K562 (cell line): ENCODE results near the gene GLYAT. TPM values are rescaled to one million over a fixed set of nuclear protein-coding genes. Genes with fewer than 3 reads are reported as not detected.

ENCODE experiments used
- CBFA2T3 ChIP-seq: fragments of 450-650 bp; IDR thresholded peaks from 2 replicates; pipeline ENCODE4 v1.6.1; 2017
- GATAD2A ChIP-seq: fragments of 450-650 bp; IDR thresholded peaks from 2 replicates; pipeline ENCODE4 v1.6.1; 2017
- HMGN3 ChIP-seq: IDR thresholded peaks from 2 replicates; pipeline ENCODE4 v1.6.1; 2011; ENCODE audit warnings: borderline replicate concordance, low read depth, mild to moderate bottlenecking, mixed read lengths, low read length; ENCODE audit not compliant: insufficient read length; ENCODE audit errors: extremely low read depth
- KHSRP ChIP-seq: fragments of 450-650 bp; IDR thresholded peaks from 2 replicates; pipeline ENCODE4 v1.6.1; 2017
- PPARD ChIP-seq: fragments of 250-450 bp; sonication (Bioruptor Pico); IDR thresholded peaks from 2 replicates; pipeline ENCODE4 v1.8.0; 2022; ENCODE audit warnings: inconsistent platforms, mild to moderate bottlenecking, moderate library complexity
- RBFOX2 ChIP-seq: fragments of 200-400 bp; formaldehyde crosslinking; IDR thresholded peaks from 2 replicates; pipeline ENCODE4 v1.6.1; 2017; ENCODE audit warnings: low read depth, mild to moderate bottlenecking, low read length, moderate library complexity
- RFX1 ChIP-seq: fragments of 450-650 bp; IDR thresholded peaks from 2 replicates; pipeline ENCODE4 v1.6.1; 2016; ENCODE audit warnings: mild to moderate bottlenecking, moderate library complexity
- SRSF1 ChIP-seq: fragments of 200-400 bp; formaldehyde crosslinking; IDR thresholded peaks from 2 replicates; pipeline ENCODE4 v1.6.1; 2017; ENCODE audit warnings: mild to moderate bottlenecking, low read depth, low read length, moderate library complexity
- TBP ChIP-seq: optimal IDR thresholded peaks from 2 replicates; pipeline ENCODE3; 2011; ENCODE audit warnings: low read depth, low read length, improper control_type of control experiment
- ZNF12 ChIP-seq: sonication (generic); formaldehyde crosslinking; IDR thresholded peaks from 2 replicates; pipeline ENCODE4 v1.4.0; 2020; ENCODE audit warnings: mild to moderate bottlenecking, missing genetic modification reagents
- ZNF282 ChIP-seq: sonication (generic); formaldehyde crosslinking; IDR thresholded peaks from 2 replicates; pipeline ENCODE4 v1.8.1; 2023; ENCODE audit warnings: missing genetic modification reagents
- ZNF507 ChIP-seq: conservative IDR thresholded peaks from 2 replicates; pipeline ENCODE4 v1.6.1; 2017; ENCODE audit warnings: missing genetic modification characterization, missing compliant biosample characterization
- ZNF584 ChIP-seq: fragments of 200-800 bp; sonication (Bioruptor generic); IDR thresholded peaks from 2 replicates; pipeline ENCODE4 v1.6.1; 2016; ENCODE audit warnings: low read depth, mild to moderate bottlenecking, missing genetic modification characterization, missing compliant biosample characterization
- ZNF76 ChIP-seq: fragments of 250-450 bp; sonication (Bioruptor Pico); IDR thresholded peaks from 2 replicates; pipeline ENCODE4 v1.4.0; 2020; ENCODE audit warnings: mild to moderate bottlenecking, moderate library complexity, borderline replicate concordance
- ZSCAN32 ChIP-seq: fragments of 450-650 bp; formaldehyde crosslinking; IDR thresholded peaks from 2 replicates; pipeline ENCODE4 v1.4.0; 2020; ENCODE audit warnings: mild to moderate bottlenecking, moderate library complexity
- polyA plus RNA-seq, 8 experiments: library from polyadenylated mRNA; depleted of rRNA in 4 of 8; stranded (reverse) in 5 of 8; unstranded in 3 of 8; fragments of >200 nt; fragmentation: Nextera tagmentation in 2 of 8; fragmentation: Illumina TruSeq in 1 of 8; extraction: Ambion mirVana in 2 of 8; extraction: Trizol in 1 of 8; gene quantifications; 2 replicates each; pipeline versions ENCODE4 v1.2.1 to v1.2.3, GENCODE V29; 2011 to 2014; ENCODE audit warnings: inconsistent platforms in 1 of 8, missing spikeins in 1 of 8
- total RNA-seq, 7 experiments: library from RNA; depleted of rRNA in 6 of 7; stranded (reverse); fragments of >200 nt in 6 of 7; fragmentation: Illumina TruSeq in 2 of 7; extraction: Trizol in 2 of 7; gene quantifications; 2 replicates each; pipeline versions ENCODE4 v1.2.1 to v1.2.3, GENCODE V29; 2011 to 2021; ENCODE audit warnings: low replicate concordance in 1 of 7
- TF ChIP-seq, protein P1 (sequence below): fragments of 450-650 bp; IDR thresholded peaks from 2 replicates; pipeline ENCODE4 v1.6.1; 2016; ENCODE audit warnings: mild to moderate bottlenecking
- TF ChIP-seq, protein P2 (sequence below): sonication (generic); formaldehyde crosslinking; IDR thresholded peaks from 2 replicates; pipeline ENCODE4 v1.5.0; 2020; ENCODE audit warnings: missing genetic modification reagents
- TF ChIP-seq, protein P3 (sequence below): sonication (generic); formaldehyde crosslinking; IDR thresholded peaks from 2 replicates; pipeline ENCODE4 v1.4.0; 2020; ENCODE audit warnings: mild to moderate bottlenecking, missing genetic modification reagents
- TF ChIP-seq, protein P4 (sequence below): sonication (generic); formaldehyde crosslinking; IDR thresholded peaks from 2 replicates; pipeline ENCODE4 v1.8.0; 2022; ENCODE audit warnings: missing genetic modification reagents, mild to moderate bottlenecking, borderline replicate concordance
- TF ChIP-seq, protein P5 (sequence below): IDR thresholded peaks from 2 replicates; pipeline ENCODE4 v1.6.1; 2011; ENCODE audit not compliant: insufficient read length; ENCODE audit errors: extremely low read depth
- TF ChIP-seq, protein P6 (sequence below): fragments of 450-650 bp; formaldehyde crosslinking; IDR thresholded peaks from 2 replicates; pipeline ENCODE4 v1.4.0; 2020; ENCODE audit warnings: mild to moderate bottlenecking, mixed read lengths

GLYAT gene
- total and polyA plus RNA-seq, 9 of the 15 experiments (the other 6 are each of a cell fraction or from before 2014, with no cell fraction given), result not detected

DNA sequence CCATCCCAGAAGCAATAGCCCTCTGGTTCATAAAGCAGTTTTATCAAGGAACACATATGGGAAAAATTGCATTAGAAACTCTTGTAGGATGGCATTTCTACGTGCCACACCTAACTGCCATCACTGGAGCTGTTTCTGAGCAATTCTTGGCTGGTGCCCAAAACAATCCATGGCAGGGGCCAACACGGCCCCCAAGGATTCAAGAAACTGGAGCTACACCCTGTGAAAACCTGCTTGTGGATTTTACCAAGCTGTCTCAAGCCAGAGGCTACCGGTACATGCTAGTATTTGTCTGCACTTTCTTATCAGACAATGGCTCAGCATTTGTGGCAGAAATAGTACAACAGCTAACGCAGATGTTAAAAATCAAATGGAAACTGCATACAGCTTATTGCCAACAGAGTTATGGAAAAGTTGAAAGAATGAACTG lies 42.4 kb upstream of the GLYAT start (continued):
- TF ChIP-seq, protein P1, sequence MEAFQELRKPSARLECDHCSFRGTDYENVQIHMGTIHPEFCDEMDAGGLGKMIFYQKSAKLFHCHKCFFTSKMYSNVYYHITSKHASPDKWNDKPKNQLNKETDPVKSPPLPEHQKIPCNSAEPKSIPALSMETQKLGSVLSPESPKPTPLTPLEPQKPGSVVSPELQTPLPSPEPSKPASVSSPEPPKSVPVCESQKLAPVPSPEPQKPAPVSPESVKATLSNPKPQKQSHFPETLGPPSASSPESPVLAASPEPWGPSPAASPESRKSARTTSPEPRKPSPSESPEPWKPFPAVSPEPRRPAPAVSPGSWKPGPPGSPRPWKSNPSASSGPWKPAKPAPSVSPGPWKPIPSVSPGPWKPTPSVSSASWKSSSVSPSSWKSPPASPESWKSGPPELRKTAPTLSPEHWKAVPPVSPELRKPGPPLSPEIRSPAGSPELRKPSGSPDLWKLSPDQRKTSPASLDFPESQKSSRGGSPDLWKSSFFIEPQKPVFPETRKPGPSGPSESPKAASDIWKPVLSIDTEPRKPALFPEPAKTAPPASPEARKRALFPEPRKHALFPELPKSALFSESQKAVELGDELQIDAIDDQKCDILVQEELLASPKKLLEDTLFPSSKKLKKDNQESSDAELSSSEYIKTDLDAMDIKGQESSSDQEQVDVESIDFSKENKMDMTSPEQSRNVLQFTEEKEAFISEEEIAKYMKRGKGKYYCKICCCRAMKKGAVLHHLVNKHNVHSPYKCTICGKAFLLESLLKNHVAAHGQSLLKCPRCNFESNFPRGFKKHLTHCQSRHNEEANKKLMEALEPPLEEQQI, result no peak
- TF ChIP-seq ZNF507 (no peak), RFX1 (no peak), SRSF1 (no peak), HMGN3 (no peak), CBFA2T3 (peak; percentile 34; the same call in 1 of the 2 replicates), ZNF12 (CRISPR knock-in tag) (no peak), RBFOX2 (no peak), KHSRP (no peak), PPARD (CRISPR knock-in tag) (no peak), TBP (no peak), ZNF76 (CRISPR knock-in tag) (no peak), ZSCAN32 (CRISPR knock-in tag) (no peak), ZNF282 (no peak), GATAD2A (0 out of 2 replicates have a peak, but pooled peaks have one; percentile 40), ZNF584 (no peak)
- TF ChIP-seq, protein P2, sequence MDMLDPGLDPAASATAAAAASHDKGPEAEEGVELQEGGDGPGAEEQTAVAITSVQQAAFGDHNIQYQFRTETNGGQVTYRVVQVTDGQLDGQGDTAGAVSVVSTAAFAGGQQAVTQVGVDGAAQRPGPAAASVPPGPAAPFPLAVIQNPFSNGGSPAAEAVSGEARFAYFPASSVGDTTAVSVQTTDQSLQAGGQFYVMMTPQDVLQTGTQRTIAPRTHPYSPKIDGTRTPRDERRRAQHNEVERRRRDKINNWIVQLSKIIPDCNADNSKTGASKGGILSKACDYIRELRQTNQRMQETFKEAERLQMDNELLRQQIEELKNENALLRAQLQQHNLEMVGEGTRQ, result no peak
- TF ChIP-seq, protein P3, sequence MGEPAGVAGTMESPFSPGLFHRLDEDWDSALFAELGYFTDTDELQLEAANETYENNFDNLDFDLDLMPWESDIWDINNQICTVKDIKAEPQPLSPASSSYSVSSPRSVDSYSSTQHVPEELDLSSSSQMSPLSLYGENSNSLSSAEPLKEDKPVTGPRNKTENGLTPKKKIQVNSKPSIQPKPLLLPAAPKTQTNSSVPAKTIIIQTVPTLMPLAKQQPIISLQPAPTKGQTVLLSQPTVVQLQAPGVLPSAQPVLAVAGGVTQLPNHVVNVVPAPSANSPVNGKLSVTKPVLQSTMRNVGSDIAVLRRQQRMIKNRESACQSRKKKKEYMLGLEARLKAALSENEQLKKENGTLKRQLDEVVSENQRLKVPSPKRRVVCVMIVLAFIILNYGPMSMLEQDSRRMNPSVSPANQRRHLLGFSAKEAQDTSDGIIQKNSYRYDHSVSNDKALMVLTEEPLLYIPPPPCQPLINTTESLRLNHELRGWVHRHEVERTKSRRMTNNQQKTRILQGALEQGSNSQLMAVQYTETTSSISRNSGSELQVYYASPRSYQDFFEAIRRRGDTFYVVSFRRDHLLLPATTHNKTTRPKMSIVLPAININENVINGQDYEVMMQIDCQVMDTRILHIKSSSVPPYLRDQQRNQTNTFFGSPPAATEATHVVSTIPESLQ (CRISPR knock-in tag), result no peak
- TF ChIP-seq, protein P4, sequence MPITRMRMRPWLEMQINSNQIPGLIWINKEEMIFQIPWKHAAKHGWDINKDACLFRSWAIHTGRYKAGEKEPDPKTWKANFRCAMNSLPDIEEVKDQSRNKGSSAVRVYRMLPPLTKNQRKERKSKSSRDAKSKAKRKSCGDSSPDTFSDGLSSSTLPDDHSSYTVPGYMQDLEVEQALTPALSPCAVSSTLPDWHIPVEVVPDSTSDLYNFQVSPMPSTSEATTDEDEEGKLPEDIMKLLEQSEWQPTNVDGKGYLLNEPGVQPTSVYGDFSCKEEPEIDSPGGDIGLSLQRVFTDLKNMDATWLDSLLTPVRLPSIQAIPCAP (CRISPR knock-in tag), result no peak
- TF ChIP-seq, protein P5, sequence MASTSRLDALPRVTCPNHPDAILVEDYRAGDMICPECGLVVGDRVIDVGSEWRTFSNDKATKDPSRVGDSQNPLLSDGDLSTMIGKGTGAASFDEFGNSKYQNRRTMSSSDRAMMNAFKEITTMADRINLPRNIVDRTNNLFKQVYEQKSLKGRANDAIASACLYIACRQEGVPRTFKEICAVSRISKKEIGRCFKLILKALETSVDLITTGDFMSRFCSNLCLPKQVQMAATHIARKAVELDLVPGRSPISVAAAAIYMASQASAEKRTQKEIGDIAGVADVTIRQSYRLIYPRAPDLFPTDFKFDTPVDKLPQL, result no peak
- TF ChIP-seq, protein P6, sequence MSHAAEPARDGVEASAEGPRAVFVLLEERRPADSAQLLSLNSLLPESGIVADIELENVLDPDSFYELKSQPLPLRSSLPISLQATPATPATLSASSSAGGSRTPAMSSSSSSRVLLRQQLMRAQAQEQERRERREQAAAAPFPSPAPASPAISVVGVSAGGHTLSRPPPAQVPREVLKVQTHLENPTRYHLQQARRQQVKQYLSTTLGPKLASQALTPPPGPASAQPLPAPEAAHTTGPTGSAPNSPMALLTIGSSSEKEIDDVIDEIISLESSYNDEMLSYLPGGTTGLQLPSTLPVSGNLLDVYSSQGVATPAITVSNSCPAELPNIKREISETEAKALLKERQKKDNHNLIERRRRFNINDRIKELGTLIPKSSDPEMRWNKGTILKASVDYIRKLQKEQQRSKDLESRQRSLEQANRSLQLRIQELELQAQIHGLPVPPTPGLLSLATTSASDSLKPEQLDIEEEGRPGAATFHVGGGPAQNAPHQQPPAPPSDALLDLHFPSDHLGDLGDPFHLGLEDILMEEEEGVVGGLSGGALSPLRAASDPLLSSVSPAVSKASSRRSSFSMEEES (CRISPR knock-in tag), result no peak
